GM11168 (cell line): ENCODE measurements around the gene PARD6B.
"Not testable (repeated sequence)": the region's sequence is repeated elsewhere in the genome, so short reads cannot be mapped to it uniquely, and the experiment has no call there.

Source experiments
- in situ Hi-C: fragments of 300-500 bp; cut with MboI; formaldehyde crosslinking; loops from one replicate; pipeline ENCODE4 v1.12.0; 2022; ENCODE audit warnings: low sequenced_read_pairs; ENCODE audit not compliant: unreplicated experiment

PARD6B gene

GRCh38 chr20:50731055-50731929 lies at the start of gene PARD6B:
PARD6B (plus strand) TSS chr20:50731580; CDS start chr20:50731787, 207 bp downstream.
- in situ Hi-C loops: no loop called here

GRCh38 chr20:50682065-50682464 lies 49.3 kb upstream of the PARD6B start:
- in situ Hi-C loops: no loop called here

- in situ Hi-C loops: no loop called here
Measured at GRCh38 chr20:50682947-50683530, 48.3 kb upstream of the PARD6B start.

GRCh38 chr20:50683570-50683969 lies 47.8 kb upstream of the PARD6B start:
- in situ Hi-C loops: no loop called here

GRCh38 chr20:50686821-50687220 lies 44.6 kb upstream of the PARD6B start:
- in situ Hi-C loops: no loop called here

GRCh38 chr20:50688256-50688975 lies 43.0 kb upstream of the PARD6B start:
- in situ Hi-C loops: no loop called here

- in situ Hi-C loops: no loop called here
Measured at GRCh38 chr20:50689864-50690649, 41.3 kb upstream of the PARD6B start.

GRCh38 chr20:50690650-50691572 lies 40.5 kb upstream of the PARD6B start, which contains the start of gene RIPOR3:
RIPOR3 (minus strand) TSS chr20:50691542; CDS start chr20:50691128, 414 bp downstream.
- in situ Hi-C loops: no loop called here

GRCh38 chr20:50691573-50692551 lies 39.5 kb upstream of the PARD6B start:
- in situ Hi-C loops: no loop called here

- in situ Hi-C loops: no loop called here
Measured at GRCh38 chr20:50692552-50692933, 38.8 kb upstream of the PARD6B start.

GRCh38 chr20:50693001-50693400 lies 38.4 kb upstream of the PARD6B start:
- in situ Hi-C loops: no loop called here

GRCh38 chr20:50694379-50695134 lies 36.8 kb upstream of the PARD6B start:
- in situ Hi-C loops: no loop called here

GRCh38 chr20:50695135-50695872 lies 36.1 kb upstream of the PARD6B start:
- in situ Hi-C loops: no loop called here

- in situ Hi-C loops: not testable (repeated sequence)
Measured at GRCh38 chr20:50698255-50698654, 33.1 kb upstream of the PARD6B start.

- in situ Hi-C loops: no loop called here
Measured at GRCh38 chr20:50699688-50700087, 31.7 kb upstream of the PARD6B start.

GRCh38 chr20:50701041-50701963 lies 30.1 kb upstream of the PARD6B start:
- in situ Hi-C loops: no loop called here
